HG03175 (cell line): ENCODE results near the gene CHFR.
"Not testable (repeated sequence)": the region's sequence is repeated elsewhere in the genome, so short reads cannot be mapped to it uniquely, and the experiment has no call there.

ENCODE experiments used
- ATAC-seq: cut with Tn5 transposase; IDR thresholded peaks from one replicate; pipeline ENCODE4 v1.9.1; 2021; ENCODE audit warnings: mild to moderate bottlenecking, moderate library complexity; ENCODE audit not compliant: unreplicated experiment

CHFR gene, protein sequence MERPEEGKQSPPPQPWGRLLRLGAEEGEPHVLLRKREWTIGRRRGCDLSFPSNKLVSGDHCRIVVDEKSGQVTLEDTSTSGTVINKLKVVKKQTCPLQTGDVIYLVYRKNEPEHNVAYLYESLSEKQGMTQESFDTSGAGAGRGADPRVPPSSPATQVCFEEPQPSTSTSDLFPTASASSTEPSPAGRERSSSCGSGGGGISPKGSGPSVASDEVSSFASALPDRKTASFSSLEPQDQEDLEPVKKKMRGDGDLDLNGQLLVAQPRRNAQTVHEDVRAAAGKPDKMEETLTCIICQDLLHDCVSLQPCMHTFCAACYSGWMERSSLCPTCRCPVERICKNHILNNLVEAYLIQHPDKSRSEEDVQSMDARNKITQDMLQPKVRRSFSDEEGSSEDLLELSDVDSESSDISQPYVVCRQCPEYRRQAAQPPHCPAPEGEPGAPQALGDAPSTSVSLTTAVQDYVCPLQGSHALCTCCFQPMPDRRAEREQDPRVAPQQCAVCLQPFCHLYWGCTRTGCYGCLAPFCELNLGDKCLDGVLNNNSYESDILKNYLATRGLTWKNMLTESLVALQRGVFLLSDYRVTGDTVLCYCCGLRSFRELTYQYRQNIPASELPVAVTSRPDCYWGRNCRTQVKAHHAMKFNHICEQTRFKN

GRCh38 chr12:132887513-132888351 is at the start of gene CHFR:
Gene CHFR, minus strand, starts transcription at chr12:132887605. Its CDS starts 277 bp downstream, at chr12:132887328.
- peak; percentile 98 for ATAC-seq

GRCh38 chr12:132936921-132937320 is 49.5 kb upstream of the CHFR start:
- not testable (repeated sequence) for ATAC-seq

- no peak for ATAC-seq
Measured at GRCh38 chr12:132936163-132936562, 48.8 kb upstream of the CHFR start.

GRCh38 chr12:132926415-132926833 is 39.0 kb upstream of the CHFR start:
- ATAC-seq, result no peak

- ATAC-seq, result no peak
Measured at GRCh38 chr12:132925597-132926414, 38.4 kb upstream of the CHFR start.

DNA sequence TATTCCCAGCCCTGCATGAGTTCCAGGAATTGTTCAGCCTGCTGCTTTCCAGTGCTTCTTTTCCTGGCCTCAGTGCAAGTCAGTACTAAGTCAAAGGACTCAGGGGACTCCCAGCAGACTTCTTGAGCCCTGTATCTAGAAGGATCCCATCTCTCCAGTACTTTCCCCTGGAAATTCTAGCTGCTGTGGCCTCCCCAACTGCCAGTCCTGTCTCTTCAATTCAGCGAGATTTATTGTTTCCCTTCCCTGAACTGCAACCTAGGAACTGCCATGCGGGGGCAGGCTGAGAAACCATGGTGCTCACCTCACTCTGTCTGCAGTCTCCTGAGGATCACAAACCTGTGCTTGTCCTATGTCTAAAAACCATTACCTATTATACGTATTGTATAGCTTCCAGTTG is 37.0 kb upstream of the CHFR start:
- no peak for ATAC-seq

- ATAC-seq, result no peak
Measured at GRCh38 chr12:132923356-132923909, 36.0 kb upstream of the CHFR start.

- ATAC-seq, result no peak
Measured at GRCh38 chr12:132922676-132923075, 35.3 kb upstream of the CHFR start.

- no peak for ATAC-seq
Measured at GRCh38 chr12:132921685-132922084, 34.3 kb upstream of the CHFR start.

DNA sequence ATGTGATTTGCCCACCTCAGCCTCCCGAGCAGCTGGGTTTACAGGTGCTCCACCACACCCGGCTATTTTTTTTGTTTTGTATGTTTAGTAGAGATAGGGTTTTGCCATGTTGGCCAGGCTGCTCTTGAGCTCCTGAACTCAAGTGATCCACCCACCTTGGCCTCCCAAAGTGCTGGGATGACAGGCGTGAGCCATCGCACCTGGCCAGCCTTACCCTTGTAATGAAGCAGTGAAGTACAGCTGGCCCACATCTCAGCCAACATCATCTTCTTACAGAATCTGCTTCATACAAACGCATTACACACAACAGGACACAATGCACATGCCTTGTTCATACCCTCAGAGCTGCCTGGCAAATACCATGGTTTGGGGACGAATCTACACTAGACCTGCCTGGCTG is 31.3 kb upstream of the CHFR start:
- ATAC-seq, result no peak

DNA sequence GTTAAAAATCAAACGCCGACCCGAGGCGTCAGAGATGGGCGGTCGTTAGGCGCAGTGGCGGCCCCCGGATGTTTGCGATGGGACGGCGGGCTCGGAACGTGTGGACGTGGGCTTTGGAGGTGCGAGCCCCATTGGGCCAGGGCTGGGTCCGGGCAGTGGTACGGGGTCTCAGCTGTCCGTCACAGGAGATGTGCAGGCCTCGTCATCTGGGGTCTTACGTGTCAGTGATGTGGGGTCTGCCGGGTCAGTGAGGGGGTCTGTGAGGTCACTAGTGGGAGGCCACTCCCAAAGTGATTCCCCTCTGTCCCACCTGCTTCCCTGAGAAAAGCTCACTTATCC is 21.6 kb upstream of the CHFR start:
- no peak for ATAC-seq

DNA sequence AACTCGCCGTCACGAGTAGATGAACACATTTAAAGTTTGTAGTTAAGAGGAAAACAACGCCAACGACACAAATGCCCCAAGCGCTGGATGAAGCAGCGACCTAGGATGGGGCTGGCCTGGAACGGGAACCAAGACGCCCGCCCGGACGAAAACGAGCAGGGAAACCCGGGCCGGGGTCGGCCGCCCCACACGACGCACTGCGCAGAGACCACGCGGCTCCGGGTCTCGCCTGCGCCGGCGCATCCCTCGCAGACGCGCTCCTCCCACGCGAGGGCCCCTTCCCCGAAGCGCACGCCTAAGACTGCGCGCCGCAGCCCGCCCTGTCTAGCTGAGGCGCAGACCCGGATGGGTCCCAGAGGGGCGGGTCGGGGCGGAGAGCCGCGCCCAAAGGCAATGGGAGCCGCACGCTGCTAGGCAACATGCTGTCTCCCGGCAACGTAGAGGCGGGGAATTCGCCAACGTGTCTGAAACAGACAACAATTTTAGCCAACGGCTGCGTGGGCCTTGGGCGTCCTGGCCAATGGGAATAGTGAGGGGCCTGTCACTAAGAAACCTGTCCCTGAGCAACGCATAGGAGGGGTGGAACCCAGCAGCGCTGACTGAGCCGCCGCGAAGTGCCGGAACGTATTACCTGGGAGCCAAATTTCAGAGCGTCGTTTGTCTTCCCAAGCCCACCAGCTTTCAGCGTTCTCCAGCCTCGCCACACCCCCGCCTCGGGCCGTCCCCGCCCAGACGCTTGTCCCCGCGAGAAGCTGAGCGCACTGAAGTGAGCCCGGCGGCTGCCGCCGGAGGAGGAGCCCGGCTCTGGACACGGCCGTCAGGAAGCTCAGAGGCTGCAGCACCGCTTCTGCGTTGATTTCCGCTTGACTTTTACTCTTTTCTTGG is 21.0 kb upstream of the CHFR start:
- ATAC-seq, result peak; percentile 95

DNA sequence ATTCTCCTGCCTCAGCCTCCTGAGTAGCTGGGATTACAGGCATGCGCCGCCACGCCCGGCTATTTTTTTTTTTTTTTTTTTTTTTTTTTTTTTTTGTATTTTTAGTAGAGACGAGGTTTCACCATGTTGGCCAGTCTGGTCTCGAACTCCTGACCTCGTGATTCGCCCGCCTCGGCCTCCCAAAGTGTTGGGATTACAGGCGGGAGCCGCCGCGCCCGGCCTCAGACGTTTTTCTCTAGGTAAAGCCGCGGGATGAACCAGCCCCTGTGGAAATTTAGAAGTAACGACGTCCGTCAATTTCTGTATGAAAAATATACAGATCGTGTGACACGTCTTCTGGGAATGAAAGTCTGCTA is 20.4 kb upstream of the CHFR start:
- ATAC-seq, result not testable (repeated sequence)

- ATAC-seq, result no peak
Measured at GRCh38 chr12:132907216-132907615, 19.8 kb upstream of the CHFR start.

DNA sequence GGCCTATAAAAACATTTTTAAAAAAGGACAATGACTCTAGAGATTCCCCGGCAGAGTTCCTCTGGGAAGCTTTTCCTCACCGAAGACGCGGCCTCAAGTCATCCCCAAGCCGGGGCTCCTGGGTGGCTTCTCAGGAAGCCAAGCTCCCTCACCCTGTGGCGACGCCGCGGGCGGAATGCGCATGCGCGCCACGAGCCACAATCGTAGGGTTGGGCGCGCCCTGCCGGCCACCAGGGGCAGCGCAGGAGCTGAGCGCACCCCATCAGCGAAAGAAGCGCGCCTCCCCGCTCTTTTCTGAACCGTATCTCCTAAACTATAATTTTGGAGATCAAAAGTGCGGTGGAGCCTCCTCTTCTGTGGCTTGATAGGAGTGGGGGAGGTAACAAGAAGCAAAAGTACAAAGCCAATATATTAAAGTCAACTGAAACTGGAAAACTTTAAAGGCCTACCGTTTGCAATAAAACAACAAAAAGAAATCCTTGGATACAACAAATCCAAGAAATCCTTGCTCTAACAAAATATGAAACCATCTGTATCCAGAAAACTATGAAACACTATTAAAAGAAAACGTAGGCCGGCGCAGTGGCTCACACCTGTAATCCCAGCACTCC is 17.4 kb upstream of the CHFR start:
- ATAC-seq, result no peak

- no peak for ATAC-seq
Measured at GRCh38 chr12:132899033-132899432, 11.6 kb upstream of the CHFR start.

DNA sequence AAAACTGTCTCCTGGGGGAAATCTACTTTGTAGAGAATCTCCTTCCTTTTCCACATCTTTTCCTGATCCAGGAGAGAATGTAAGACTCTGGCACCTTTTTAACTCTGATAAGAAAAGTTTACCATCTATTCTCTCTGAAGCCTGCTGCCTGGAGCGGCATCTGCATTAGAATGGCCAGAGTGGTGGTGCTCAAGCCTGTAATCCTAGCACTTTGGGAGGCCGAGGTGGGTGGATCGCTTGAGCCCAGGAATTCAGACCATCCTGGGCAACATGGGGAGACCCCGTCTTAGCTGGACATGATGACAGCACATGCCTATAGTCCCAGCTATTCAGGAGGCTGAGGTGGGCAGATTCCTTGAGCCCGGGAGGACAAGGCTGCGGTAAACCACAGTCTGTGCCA is 1.4 kb upstream of the CHFR start:
- ATAC-seq, result no peak

GRCh38 chr12:132886529-132887477 is 602 bp downstream of the CHFR start:
- ATAC-seq, result peak; percentile 27
